Thyroid gland (tissue), 4 donors: Measurements from ENCODE around the gene MINPP1.
"Not testable (repeated sequence)": the region's sequence is repeated elsewhere in the genome, so short reads cannot be mapped to it uniquely, and the experiment has no call there.

ENCODE experiments used
- POLR2A ChIP-seq, 2 donors: fragments of 450-650 bp; IDR thresholded peaks; one replicate each; pipeline ENCODE4 v1.6.1; 2017; ENCODE audit warnings: antibody characterized with exemption in 2 of 2, mild to moderate bottlenecking in 2 of 2, moderate library complexity in 1 of 2
- TF ChIP-seq, protein P1 (sequence below), 6 experiments: fragments of 200-600 bp in 3 of 6; fragments of 450-650 bp in 3 of 6; sonication (generic) in 3 of 6; IDR thresholded peaks; one replicate each; pipeline ENCODE4 v1.5.1; 2016 to 2019; ENCODE audit warnings: antibody characterized with exemption in 6 of 6, mild to moderate bottlenecking in 2 of 6, inconsistent platforms in 1 of 6, moderate library complexity in 1 of 6

DNA sequence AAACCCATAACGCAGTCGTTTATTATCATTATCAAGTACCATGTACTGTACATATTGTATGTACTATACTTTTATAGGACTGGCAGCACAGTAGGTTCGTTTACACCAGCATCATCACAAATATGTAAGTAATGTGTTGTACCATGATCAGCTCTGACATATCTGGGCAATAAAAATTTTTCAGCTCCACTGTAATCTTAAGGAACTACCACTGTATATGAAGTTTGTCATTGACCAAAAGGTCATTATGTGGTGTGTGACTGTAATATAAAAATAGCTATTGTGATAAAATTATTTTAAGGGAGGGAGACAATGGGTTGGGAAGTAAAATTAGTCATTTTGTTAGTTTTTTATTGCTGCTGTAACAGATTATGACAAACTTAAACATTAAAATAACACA lies 14.4 kb upstream of the MINPP1 start:
- TF ChIP-seq, protein P1, sequence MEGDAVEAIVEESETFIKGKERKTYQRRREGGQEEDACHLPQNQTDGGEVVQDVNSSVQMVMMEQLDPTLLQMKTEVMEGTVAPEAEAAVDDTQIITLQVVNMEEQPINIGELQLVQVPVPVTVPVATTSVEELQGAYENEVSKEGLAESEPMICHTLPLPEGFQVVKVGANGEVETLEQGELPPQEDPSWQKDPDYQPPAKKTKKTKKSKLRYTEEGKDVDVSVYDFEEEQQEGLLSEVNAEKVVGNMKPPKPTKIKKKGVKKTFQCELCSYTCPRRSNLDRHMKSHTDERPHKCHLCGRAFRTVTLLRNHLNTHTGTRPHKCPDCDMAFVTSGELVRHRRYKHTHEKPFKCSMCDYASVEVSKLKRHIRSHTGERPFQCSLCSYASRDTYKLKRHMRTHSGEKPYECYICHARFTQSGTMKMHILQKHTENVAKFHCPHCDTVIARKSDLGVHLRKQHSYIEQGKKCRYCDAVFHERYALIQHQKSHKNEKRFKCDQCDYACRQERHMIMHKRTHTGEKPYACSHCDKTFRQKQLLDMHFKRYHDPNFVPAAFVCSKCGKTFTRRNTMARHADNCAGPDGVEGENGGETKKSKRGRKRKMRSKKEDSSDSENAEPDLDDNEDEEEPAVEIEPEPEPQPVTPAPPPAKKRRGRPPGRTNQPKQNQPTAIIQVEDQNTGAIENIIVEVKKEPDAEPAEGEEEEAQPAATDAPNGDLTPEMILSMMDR (IDR thresholded peaks at IDR 0.05): not testable (repeated sequence)
- not testable (repeated sequence) for TF ChIP-seq POLR2A (IDR thresholded peaks at IDR 0.05)
